OCI-LY7 (cell line): ENCODE data around the gene PIP5K1C.

Source experiments
- CTCF ChIP-seq: fragments of 200-600 bp; sonication (generic); conservative IDR thresholded peaks from 2 replicates; pipeline ENCODE4 v1.5.1; 2014; ENCODE audit warnings: mild to moderate bottlenecking, antibody characterized with exemption, low read length, moderate library complexity, mixed read lengths
- EZH2phosphoT487 ChIP-seq: fragments of 200-600 bp; sonication (generic); IDR thresholded peaks from 2 replicates; pipeline ENCODE4 v1.6.1; 2018; ENCODE audit warnings: low read depth, borderline replicate concordance, mild to moderate bottlenecking, mixed run types, antibody characterized with exemption, low read length, moderate library complexity, mixed read lengths

- TF ChIP-seq CTCF (no peak), EZH2phosphoT487 (no peak)
These were observed 94.5 kb downstream of the PIP5K1C start for GRCh38 chr19:3605770-3606169.
